ENCODE data around the gene PPP4R4.

The PPP4R4 gene, protein sequence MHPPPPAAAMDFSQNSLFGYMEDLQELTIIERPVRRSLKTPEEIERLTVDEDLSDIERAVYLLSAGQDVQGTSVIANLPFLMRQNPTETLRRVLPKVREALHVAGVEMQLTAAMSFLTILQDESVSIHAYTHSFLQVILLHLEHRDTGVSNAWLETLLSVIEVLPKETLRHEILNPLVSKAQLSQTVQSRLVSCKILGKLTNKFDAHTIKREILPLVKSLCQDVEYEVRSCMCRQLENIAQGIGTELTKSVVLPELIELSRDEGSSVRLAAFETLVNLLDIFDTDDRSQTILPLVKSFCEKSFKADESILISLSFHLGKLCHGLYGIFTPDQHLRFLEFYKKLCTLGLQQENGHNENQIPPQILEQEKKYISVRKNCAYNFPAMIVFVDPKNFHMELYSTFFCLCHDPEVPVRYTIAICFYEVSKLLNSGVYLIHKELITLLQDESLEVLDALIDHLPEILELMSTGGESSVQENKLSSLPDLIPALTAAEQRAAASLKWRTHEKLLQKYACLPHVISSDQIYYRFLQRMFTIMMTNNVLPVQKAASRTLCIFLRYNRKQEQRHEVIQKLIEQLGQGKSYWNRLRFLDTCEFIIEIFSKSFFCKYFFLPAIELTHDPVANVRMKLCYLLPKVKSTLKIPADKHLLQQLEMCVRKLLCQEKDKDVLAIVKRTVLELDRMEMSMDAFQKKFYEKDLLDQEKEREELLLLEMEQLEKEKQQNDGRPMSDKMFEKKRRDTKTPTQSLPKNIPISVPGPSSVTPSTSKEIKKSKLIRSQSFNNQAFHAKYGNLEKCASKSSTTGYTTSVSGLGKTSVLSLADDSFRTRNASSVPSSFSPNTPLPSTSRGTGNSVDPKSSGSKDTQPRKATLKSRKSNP

DNA sequence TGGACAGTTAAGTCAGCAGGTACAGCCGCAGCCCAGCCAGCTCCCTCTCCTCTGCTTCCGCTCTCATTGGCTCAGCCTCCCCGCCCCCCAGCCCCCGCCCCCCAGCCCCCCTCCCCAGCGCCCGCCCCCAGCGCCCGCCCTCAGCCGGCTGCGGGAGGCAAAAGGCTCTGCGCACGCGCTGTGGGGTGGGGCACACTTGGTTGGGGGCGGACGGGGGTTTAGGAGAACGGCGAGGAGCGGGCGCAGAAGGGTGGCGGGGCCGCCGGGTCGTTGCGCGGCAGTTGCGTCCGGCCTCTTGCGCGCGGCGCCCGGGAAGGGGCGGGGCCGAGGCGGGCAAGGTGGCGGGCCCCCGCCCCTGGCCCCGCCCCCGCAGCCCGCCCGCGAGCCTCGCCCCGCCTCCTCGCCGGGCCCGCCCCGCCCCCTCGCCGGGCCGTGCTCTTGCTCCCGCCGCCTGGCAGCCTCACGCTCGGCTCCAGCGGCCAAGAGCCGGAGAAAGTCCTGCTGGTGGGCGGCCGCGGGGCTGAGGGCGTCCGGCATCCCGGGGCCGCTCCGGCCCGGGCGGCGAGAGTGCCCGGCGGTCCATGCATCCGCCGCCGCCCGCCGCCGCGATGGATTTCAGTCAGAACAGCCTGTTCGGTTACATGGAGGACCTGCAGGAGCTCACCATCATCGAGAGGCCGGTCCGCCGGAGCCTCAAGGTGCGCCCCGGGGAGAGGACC lies at the start of gene PPP4R4:
Gene PPP4R4 (plus strand): TSS at position 438 of the 719 bp plus-strand sequence. CDS start 144 bp downstream, at position 582.
- Histone ChIP-seq H3K36me3 (no peaks in the 10 kb centered on the region), H3K4me3 (ENCODE audit: low read depth in 1 of 2, low read length in 1 of 2) (peak within 1 kb of the TSS; percentile 51 to 66), H3K27me3 (peaks cover 82% of the 10 kb centered on the region), H3K27ac (peak within 1 kb of the TSS; percentile 70), H3K9me3 (no peaks in the 10 kb centered on the region), H3K4me1 (ENCODE audit: control insufficient read depth in 1 of 2, insufficient read depth in 1 of 2, low read depth in 1 of 2, low read length in 1 of 2) (peaks cover 7 to 20% of the 10 kb centered on the region in 2 experiments)
- TF ChIP-seq, protein P1, sequence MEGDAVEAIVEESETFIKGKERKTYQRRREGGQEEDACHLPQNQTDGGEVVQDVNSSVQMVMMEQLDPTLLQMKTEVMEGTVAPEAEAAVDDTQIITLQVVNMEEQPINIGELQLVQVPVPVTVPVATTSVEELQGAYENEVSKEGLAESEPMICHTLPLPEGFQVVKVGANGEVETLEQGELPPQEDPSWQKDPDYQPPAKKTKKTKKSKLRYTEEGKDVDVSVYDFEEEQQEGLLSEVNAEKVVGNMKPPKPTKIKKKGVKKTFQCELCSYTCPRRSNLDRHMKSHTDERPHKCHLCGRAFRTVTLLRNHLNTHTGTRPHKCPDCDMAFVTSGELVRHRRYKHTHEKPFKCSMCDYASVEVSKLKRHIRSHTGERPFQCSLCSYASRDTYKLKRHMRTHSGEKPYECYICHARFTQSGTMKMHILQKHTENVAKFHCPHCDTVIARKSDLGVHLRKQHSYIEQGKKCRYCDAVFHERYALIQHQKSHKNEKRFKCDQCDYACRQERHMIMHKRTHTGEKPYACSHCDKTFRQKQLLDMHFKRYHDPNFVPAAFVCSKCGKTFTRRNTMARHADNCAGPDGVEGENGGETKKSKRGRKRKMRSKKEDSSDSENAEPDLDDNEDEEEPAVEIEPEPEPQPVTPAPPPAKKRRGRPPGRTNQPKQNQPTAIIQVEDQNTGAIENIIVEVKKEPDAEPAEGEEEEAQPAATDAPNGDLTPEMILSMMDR (IDR thresholded peaks at IDR 0.05): no peak

DNA sequence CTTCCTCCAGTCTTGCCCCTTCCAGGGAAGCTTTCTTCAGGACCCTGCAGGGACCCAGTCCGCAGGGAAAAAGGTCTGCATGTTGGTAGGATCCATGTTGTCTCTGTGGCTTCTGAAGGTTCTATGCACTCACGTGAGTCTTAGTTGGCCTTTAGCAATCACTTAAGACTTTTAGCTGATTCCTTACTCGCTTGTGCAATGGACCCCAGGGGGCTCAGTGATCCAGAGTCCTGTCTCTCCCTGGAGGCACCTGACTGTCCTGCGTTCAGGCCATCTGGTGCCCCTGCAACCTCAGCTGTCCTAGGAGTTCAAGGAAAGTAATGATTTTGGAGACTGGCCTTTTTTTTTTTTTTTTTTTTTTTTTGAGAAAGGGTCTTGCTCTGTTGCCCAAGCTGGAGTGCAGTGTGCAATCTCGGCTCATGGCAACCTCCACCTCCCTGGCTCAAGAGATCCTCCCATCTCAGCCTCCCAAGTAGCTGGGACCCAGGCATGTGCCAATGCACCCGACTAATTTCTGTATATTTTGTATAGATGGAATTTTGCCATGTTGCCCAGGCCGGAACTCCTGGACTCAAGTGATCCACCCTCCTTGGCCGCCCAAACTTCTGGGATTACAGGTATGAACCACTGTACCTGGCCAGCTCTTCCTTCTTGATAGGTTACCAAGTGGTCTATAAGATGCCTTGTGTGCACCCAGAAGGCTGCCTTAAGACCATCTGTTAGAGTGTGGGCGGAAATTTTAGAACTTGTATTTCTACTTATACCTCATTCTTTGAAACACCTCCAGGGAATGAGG lies 49.3 kb upstream of the PPP4R4 start:
- TF ChIP-seq, protein P1 (IDR thresholded peaks at IDR 0.05): no peak
- no peak overlapping the region for H3K27ac ChIP-seq
- H3K4me3 ChIP-seq (ENCODE audit: low read depth in 1 of 2, low read length in 1 of 2): no peak overlapping the region
- no peaks in the 10 kb centered on the region for H3K36me3 ChIP-seq
- H3K4me1 ChIP-seq (ENCODE audit: control insufficient read depth in 1 of 2, insufficient read depth in 1 of 2, low read depth in 1 of 2, low read length in 1 of 2): peaks cover 8 to 9% of the 10 kb centered on the region in 2 experiments
- H3K9me3 ChIP-seq: no peaks in the 10 kb centered on the region
- peaks cover 7% of the 10 kb centered on the region for H3K27me3 ChIP-seq

DNA sequence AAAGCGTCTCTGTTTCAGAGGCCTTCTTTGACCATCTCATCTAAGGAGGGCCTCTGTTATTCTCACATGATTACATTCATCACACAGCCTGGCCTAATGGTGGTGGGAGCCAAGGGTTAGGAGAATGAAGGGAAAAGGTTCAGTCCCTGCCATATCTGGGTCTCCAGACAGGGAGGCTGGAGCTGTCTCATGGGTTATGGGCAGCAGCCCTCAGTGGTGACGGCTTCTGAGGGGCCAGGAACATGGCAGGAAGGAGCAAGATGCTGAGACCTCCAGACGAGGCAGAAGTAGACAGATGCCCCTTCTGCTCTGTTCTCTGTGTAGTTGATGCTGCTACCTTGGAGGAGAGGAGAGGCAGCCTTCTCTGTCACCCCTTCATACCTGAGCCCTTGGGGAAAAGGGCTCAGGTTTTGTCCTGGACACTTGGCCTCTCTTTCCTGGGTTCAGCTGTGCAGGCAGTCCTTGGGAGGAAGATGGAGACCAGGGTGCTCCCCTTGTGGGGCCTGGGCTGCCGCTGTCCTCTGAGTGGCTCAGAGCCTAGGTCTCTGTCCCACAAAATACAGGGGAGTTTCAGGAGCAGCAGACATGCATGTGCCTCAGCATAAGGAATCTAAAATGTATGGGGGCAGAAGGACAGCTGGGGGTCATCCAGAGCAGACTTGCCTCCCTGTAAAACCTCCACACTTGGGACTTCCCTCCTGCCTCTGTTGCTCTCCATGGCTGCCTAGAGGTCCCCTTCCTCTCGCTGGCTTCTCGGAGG lies 48.3 kb upstream of the PPP4R4 start:
- Histone ChIP-seq H3K4me1 (ENCODE audit: control insufficient read depth in 1 of 2, insufficient read depth in 1 of 2, low read depth in 1 of 2, low read length in 1 of 2) (peaks cover 14% of the 10 kb centered on the region in 2 experiments), H3K9me3 (no peaks in the 10 kb centered on the region), H3K27ac (no peak overlapping the region), H3K27me3 (peaks cover 17% of the 10 kb centered on the region), H3K4me3 (ENCODE audit: low read depth in 1 of 2, low read length in 1 of 2) (no peak overlapping the region), H3K36me3 (no peaks in the 10 kb centered on the region)
- TF ChIP-seq, protein P1 (IDR thresholded peaks at IDR 0.05): no peak

DNA sequence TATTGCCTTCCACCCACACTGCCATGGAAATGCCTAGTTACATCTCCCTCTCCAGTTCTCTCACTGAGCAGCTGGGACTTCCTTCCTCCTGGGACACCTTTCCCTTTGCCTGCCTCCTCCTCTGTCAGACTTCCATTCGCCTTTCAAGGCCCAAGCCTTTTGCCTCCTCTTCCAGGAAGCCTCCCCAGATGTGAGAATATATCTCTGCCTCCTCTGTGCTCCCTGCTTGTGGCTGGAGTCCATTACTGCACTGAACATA lies 47.8 kb upstream of the PPP4R4 start:
- H3K36me3 ChIP-seq: no peaks in the 10 kb centered on the region
- no peak overlapping the region for H3K4me3 ChIP-seq (ENCODE audit: low read depth in 1 of 2, low read length in 1 of 2)
- peaks cover 14% of the 10 kb centered on the region in 2 experiments for H3K4me1 ChIP-seq (ENCODE audit: control insufficient read depth in 1 of 2, insufficient read depth in 1 of 2, low read depth in 1 of 2, low read length in 1 of 2)
- H3K9me3 ChIP-seq: no peaks in the 10 kb centered on the region
- TF ChIP-seq, protein P1 (IDR thresholded peaks at IDR 0.05): no peak
- no peak overlapping the region for H3K27ac ChIP-seq
- H3K27me3 ChIP-seq: peaks cover 22% of the 10 kb centered on the region
